ENCODE data around the gene MAD1L1.

GRCh38 chr7:2241580-2242540, 9.1 kb upstream of the MAD1L1 start, which contains the start of the genes MRM2 and NUDT1:
- TF ChIP-seq CTCF (IDR thresholded peaks at IDR 0.05): no peak
- TF ChIP-seq POLR2A (IDR thresholded peaks at IDR 0.05): no peak
